Adipocyte (in vitro differentiated cells): ENCODE measurements around the gene NOL4L.

Experiments
- DNase-seq: peaks from one replicate; pipeline ENCODE4 v3.0.0-alpha.2; 2015; ENCODE audit warnings: low read depth
- H3K27me3 ChIP-seq: replicated peaks from 2 replicates; pipeline ENCODE4 v1.7.0; 2013; ENCODE audit warnings: mild to moderate bottlenecking, low read length, moderate library complexity; ENCODE audit not compliant: control insufficient read depth, insufficient read depth
- H3K36me3 ChIP-seq: 2 replicates; pipeline ENCODE4 v1.7.0; 2013; ENCODE audit warnings: low read length, mild to moderate bottlenecking, moderate library complexity; ENCODE audit not compliant: control insufficient read depth, insufficient read depth, severe bottlenecking
- H3K4me1 ChIP-seq: 2 replicates; pipeline ENCODE4 v1.7.0; 2013; ENCODE audit warnings: mild to moderate bottlenecking, low read length, moderate library complexity; ENCODE audit not compliant: control insufficient read depth, insufficient read depth
- H3K4me3 ChIP-seq: 2 replicates; pipeline ENCODE4 v1.7.0; 2013; ENCODE audit warnings: mild to moderate bottlenecking, low read length, moderate library complexity
- H3K9ac ChIP-seq: 2 replicates; pipeline ENCODE4 v1.7.0; 2013; ENCODE audit warnings: mild to moderate bottlenecking, low read length, moderate library complexity
- H3K9me3 ChIP-seq: 2 replicates; pipeline ENCODE4 v1.7.0; 2013; ENCODE audit warnings: mild to moderate bottlenecking, low read length, moderate library complexity; ENCODE audit not compliant: control insufficient read depth

NOL4L gene

DNA sequence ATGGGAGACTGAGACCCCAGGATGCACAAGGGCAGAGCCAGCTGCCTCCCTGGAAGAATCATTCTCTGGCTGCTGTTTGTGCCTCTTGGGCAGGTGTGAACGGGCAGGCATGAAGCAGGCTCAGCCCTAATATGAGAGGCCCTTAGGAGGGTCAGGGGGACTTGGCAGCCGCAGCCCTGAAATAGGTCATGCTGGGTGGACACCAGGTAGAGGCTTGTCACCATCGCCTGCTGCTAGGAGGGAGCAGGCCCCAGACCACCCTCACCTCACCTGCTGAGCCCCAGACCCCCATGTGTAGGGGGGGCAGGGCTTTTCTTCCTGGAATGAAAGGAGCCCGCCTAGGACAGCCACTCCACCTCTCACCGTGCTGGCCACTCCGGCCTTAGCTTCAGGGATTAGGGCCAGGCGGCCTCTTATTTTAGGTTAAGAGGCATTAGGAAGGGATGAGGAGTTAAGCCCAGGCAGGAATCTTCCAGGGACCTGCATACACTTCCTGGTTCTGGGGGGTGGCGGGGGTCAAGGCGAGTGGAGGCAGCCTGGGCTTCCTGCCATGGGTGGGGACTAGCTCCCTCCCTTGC, 134.6 kb downstream of the NOL4L start:
- H3K4me3 ChIP-seq: no peak overlapping the region
- H3K27me3 ChIP-seq: no peaks in the 10 kb centered on the region
- H3K9ac ChIP-seq: no peak overlapping the region
- DNase-seq: no peak
- peaks cover 17% of the 10 kb centered on the region for H3K36me3 ChIP-seq
- peaks cover 17% of the 10 kb centered on the region for H3K4me1 ChIP-seq
- H3K9me3 ChIP-seq: no peaks in the 10 kb centered on the region

GRCh38 chr20:32449890-32450401, 135.2 kb downstream of the NOL4L start:
- no peak for DNase-seq
- Histone ChIP-seq H3K27me3 (no peaks in the 10 kb centered on the region), H3K9ac (no peak overlapping the region), H3K36me3 (peaks cover 20% of the 10 kb centered on the region), H3K4me1 (peaks cover 22% of the 10 kb centered on the region), H3K9me3 (no peaks in the 10 kb centered on the region), H3K4me3 (no peak overlapping the region)

- Histone ChIP-seq H3K4me3 (no peak overlapping the region), H3K9me3 (no peaks in the 10 kb centered on the region), H3K27me3 (no peaks in the 10 kb centered on the region), H3K36me3 (peaks cover 26% of the 10 kb centered on the region), H3K4me1 (peaks cover 22% of the 10 kb centered on the region), H3K9ac (no peak overlapping the region)
- DNase-seq: no peak
Observed at GRCh38 chr20:32449057-32449889, 135.9 kb downstream of the NOL4L start.

GRCh38 chr20:32448306-32449056, 136.7 kb downstream of the NOL4L start:
- Histone ChIP-seq H3K4me1 (peaks cover 25% of the 10 kb centered on the region), H3K4me3 (no peak overlapping the region), H3K9ac (no peak overlapping the region), H3K36me3 (peaks cover 32% of the 10 kb centered on the region), H3K27me3 (no peaks in the 10 kb centered on the region), H3K9me3 (no peaks in the 10 kb centered on the region)
- no peak for DNase-seq

DNA sequence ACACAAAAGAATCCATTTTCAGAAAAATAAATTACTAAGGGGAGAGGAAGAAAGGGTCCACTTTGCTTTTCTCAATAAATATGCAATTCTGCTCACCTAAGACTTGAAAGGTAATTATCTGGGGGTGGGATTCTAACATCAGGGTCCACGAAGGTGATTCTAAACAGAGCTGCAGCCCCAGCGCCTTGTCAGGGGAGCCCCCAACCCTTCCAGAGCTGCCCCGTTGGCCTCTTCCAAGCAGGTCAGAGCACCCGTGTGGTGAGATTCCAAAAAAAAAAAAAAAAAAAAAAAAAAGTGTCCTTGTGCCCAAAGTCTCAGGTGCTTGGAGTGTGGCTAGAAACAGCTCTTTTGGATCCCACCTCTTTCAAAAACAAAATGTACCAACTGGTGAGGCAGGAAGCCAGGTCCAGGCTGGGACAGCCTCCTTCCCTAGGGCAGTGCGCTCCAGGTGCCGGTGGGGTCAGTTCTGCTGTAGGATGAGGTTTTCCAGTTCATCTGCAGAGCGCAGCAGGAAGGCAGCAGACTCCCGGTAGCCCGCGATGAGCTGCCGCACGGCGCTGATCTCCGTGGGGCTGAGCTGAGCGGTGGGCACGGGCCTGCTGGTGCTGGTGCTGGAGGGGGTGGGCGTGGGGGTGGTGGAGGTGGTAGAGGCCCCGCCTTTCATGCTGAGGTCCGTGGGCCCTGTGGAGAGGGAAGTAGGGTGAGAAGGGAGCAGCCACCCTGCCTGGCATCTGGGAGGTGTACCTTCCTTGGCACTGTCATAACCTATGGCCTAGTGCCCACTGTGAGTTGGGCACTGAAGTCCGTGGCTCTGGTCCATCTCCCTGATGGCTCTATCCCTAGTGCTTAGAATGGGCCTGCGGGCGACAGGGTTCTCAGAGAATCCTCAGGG, 137.8 kb downstream of the NOL4L start:
- H3K4me1 ChIP-seq: peaks cover 36% of the 10 kb centered on the region
- H3K4me3 ChIP-seq: no peak overlapping the region
- H3K36me3 ChIP-seq: peaks cover 36% of the 10 kb centered on the region
- H3K27me3 ChIP-seq: no peaks in the 10 kb centered on the region
- no peaks in the 10 kb centered on the region for H3K9me3 ChIP-seq
- no peak for DNase-seq
- H3K9ac ChIP-seq: no peak overlapping the region

- Histone ChIP-seq H3K27me3 (no peaks in the 10 kb centered on the region), H3K4me3 (no peak overlapping the region), H3K9ac (no peak overlapping the region), H3K4me1 (peaks cover 36% of the 10 kb centered on the region), H3K9me3 (no peaks in the 10 kb centered on the region), H3K36me3 (peaks cover 28% of the 10 kb centered on the region)
- no peak for DNase-seq
Observed at GRCh38 chr20:32446301-32447100, 138.6 kb downstream of the NOL4L start.

DNA sequence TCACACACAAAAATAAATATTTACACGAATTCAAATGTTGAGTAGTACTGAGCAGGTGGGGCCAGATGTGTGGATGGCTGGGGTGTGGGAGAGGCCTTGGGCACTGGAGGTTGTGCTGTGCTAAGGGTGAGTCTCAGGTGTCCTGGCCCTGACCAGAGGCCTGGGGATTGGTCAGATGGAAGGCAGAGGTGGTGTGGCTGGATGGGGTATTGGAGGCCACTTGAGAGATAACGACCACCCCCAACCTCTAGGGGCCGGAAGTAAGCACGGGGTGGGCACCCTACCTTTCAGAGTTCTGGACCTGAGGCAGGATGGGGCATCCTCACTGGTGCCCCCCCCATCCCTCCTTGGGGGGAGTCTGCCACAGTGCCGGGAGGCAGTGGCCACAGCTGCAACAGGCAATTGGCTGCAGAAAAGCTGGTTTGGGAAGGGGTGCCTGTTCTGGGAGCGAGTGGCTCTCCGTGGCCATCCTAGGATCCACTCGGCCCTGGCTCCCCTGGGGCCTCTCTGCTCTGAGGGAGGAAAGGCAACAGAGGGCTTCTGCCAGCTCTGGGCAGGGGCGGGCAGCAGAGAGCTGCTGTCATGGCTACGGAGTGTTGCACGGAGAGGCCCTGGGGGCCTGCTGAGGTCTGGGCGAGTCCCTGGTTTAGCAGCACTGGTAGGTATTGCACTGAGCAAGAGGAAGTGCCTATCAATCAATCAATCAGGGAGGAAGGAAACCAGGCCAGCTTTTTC, 139.4 kb downstream of the NOL4L start:
- Histone ChIP-seq H3K36me3 (peaks cover 28% of the 10 kb centered on the region), H3K27me3 (no peaks in the 10 kb centered on the region), H3K9me3 (no peaks in the 10 kb centered on the region), H3K4me3 (no peak overlapping the region), H3K9ac (no peak overlapping the region), H3K4me1 (peaks cover 36% of the 10 kb centered on the region)
- DNase-seq: peak; percentile 14

- Histone ChIP-seq H3K9ac (no peak overlapping the region), H3K4me3 (no peak overlapping the region), H3K9me3 (no peaks in the 10 kb centered on the region), H3K27me3 (no peaks in the 10 kb centered on the region), H3K36me3 (peaks cover 28% of the 10 kb centered on the region), H3K4me1 (peaks cover 37% of the 10 kb centered on the region)
- DNase-seq: no peak
Observed at GRCh38 chr20:32444474-32445220, 140.5 kb downstream of the NOL4L start.

- Histone ChIP-seq H3K9me3 (no peaks in the 10 kb centered on the region), H3K4me3 (no peak overlapping the region), H3K27me3 (no peaks in the 10 kb centered on the region), H3K36me3 (peaks cover 32% of the 10 kb centered on the region), H3K9ac (no peak overlapping the region), H3K4me1 (peaks cover 43% of the 10 kb centered on the region)
- no peak for DNase-seq
Observed at GRCh38 chr20:32443386-32443974, 141.7 kb downstream of the NOL4L start.
